NCI-H187 (cell line): ENCODE measurements around the gene DBR1.

Source experiments
- DNase-seq, 2 experiments: peaks; one replicate each; lab custom pipeline; 2025; lab: John Stamatoyannopoulos, UW

Gene DBR1

GRCh38 chr3:138174421-138175131, at the start of gene DBR1:
Gene DBR1 (minus strand): TSS chr3:138174921. CDS start chr3:138174795, 126 bp downstream.
- peak; percentile 76 to 78 for DNase-seq

GRCh38 chr3:138222942-138223287, 48.2 kb upstream of the DBR1 start:
- DNase-seq: no peak

GRCh38 chr3:138222131-138222941, 47.6 kb upstream of the DBR1 start:
- no peak for DNase-seq

GRCh38 chr3:138220788-138221187, 46.1 kb upstream of the DBR1 start:
- DNase-seq: no peak

- DNase-seq: no peak
Measured at GRCh38 chr3:138220242-138220641, 45.5 kb upstream of the DBR1 start.

DNA sequence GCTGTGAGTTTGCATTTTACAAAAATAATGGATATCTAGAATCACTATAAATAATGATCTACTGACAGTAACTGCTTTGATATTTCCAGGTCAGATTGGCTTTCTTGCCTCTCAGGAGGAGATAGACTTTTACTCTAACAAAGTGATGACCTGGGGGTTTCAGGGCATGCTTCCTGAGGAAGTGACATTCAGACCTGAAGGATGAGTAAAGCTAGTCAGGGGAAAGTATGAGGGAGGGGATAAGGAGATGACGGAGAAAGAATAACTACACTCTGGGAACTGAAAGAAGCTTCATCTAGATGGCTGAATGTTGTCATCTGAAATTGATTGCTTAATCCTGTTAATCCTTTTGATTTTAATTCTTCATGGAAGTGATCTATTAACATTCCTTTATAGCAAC, 44.5 kb upstream of the DBR1 start:
- no peak for DNase-seq

- no peak for DNase-seq
Measured at GRCh38 chr3:138213398-138214085, 38.8 kb upstream of the DBR1 start.

DNA sequence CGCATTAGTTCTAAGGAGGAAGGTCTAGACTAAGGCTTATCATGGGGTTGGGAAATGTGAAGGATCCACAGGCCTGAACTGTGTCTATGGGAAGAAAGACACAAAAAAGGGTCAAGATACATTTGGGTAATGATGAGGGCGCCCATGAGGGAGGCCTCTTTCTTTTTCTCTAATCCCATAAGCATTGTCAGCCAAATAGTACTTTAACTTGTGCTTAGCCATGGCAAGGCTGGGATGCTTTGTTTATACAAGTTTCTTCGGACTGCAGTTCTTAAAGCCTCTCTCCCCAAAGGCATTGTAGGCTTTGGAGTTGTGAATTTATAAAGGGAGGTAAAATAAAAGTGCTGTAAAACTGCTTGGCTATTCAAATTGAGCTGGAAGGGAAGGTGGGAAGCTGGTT, 35.8 kb upstream of the DBR1 start:
- no peak for DNase-seq

DNA sequence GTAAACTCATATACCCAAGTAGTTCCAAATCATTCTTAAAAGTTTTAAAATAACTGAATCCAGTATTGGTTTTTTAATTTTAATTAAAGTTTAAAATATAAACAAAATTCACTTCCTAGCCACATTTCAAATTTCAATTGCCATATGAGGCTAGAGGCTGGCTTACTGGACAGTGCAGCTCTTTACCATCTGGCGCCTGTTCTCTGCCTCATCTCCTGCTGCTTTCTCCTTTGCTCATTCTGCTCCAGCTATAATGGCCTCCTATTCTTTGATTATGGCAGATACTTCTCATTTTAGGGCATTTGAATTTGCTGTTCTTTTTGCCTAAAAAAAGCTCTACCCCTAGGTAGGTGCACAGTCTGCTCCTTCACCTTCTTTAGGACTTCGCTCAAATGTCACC, 31.5 kb upstream of the DBR1 start:
- DNase-seq: no peak

DNA sequence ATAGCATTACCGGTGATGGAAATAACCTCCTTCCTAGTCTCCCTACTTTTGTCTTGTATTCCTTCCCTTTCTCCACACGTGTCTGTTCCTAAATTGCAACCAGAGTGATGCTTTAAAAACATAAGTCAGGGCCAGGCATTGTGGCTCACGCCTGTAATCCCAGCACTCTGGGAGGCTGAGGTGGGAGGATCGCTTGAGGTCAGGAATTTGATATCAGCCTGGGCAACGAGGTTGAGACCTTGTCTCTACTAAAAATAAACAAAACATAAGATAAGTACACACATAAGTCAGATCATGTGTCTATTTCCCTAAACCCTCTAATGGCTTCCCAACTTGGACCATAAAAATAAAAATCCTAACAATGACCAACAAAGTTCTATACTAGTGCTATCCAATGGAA, 30.8 kb upstream of the DBR1 start:
- DNase-seq: no peak

- no peak for DNase-seq
Measured at GRCh38 chr3:138203938-138204337, 29.2 kb upstream of the DBR1 start.

GRCh38 chr3:138202945-138203701, 28.4 kb upstream of the DBR1 start:
- no peak for DNase-seq

DNA sequence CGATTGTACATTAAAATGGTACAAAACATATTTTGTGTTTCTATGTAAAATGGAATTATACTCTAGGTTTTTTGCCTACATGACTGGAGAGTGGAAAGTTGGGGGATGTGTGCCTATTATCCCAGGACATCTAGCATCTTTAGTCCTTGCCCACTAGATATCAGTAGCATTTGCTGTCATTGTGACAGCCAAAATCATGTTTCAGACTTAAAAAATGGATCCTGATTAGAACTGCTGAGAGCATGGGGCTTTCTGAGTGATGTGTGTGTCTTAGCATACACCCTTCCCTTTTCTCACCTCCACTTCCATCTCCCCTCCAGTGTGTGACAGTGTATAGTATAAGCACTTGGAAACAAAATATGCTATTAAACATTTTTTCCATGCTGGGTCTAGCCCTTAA, 25.7 kb upstream of the DBR1 start:
- DNase-seq: no peak

GRCh38 chr3:138199851-138200250, 25.1 kb upstream of the DBR1 start:
- DNase-seq: no peak

GRCh38 chr3:138197524-138197923, 22.8 kb upstream of the DBR1 start:
- no peak for DNase-seq

- DNase-seq: no peak
Measured at GRCh38 chr3:138197058-138197457, 22.3 kb upstream of the DBR1 start.

GRCh38 chr3:138196023-138196422, 21.3 kb upstream of the DBR1 start:
- DNase-seq: no peak

DNA sequence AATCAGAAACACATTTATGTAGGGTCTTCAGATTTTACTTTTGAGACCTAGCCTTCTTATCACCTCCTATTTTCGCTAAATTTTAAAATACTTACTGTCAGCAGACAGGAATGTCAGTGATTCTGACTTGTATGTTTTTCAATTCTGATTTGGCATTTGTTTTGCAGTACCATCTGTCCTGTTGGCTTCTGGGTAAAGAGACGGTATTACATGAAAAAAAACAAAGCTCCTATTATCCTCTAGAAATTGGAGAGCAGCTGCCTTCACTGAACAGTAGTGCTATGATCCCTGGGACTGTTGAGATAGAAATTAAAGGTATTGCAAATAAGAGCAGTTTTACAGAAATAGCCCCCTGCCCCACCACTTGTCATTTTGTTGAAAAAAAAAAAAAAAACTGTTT, 20.8 kb upstream of the DBR1 start:
- DNase-seq: no peak

DNA sequence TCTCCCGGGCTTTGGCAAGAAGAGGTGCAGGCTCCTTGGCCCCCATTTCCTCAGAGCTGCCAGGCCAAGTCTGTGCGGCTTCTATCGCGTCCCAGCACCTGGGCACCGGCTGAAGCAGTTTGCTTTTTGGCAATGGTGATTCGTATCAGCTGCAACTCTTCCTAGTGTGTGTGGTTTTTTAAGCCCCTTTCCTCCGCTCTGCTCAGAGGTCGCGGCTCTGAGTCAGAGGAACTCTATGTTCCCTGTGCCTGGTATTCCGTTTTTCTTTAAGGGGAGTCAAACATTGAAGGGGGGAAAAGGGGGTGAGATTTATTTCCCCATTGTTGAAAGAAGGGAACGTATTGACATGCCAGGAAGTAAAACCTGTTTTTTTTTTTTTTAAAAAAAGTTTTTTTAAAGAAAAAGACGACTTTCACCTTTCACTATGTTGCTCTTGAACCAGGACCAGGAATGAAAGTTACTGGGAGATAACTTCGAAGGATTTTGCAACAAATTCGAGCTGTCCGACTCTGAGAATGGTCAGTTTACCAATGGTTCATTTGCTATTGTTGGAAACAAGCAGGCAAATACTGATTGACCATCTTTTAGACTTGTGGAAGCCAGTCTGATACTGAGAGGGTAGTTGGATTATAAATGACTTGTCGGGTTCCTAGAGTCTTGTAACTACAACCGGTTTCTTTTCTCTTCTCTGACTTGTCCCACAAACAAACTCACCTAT, 13.5 kb upstream of the DBR1 start:
- DNase-seq: no peak

- DNase-seq: peak in 1 of 2 experiments; percentile 90
Measured at GRCh38 chr3:138187296-138188012, 12.7 kb upstream of the DBR1 start, which contains the start of gene ARMC8. Gene ARMC8 (plus strand): TSS chr3:138187301. CDS start chr3:138187555, 254 bp downstream.

DNA sequence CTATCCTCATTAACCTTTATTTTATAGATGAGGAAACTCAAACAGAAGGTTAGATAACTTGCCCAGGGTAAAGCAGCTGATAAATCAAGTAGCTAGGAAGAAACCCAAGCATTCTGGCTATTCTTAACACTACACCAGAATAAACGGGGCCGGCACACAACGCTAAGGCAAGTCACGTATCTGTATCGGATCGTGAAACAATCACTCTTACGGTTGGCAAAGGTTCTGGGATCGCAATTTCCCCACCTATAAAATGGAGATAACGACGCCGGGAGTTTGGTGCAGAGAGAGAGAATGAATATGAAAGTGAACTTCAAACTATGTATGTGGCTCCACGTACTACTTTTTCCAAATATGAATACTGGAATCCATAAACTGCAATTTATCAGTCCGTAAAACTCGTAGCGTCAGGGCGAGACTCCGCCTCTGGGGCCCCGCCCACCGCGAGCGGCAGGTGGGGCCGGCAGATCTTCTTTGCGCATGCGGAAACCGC, 12.1 kb upstream of the DBR1 start:
- peak in 1 of 2 experiments; percentile 59 for DNase-seq
